ENCODE data around the gene TMBIM6. TPM values are rescaled to one million over a fixed set of nuclear protein-coding genes. Genes with fewer than 3 reads are reported as not detected.
A peak's percentile ranks its signal among the peaks of the same experiment; 100 is the strongest.

Gene TMBIM6
- total RNA-seq, 2 experiments from 2014 or later = 120 to 170 TPM

- CTCF ChIA-PET (ENCODE audit: unreplicated experiment) = interaction anchor here (1.0 kb wide), 2 partner anchors 53 to 62 kb away, joined by 3 read pairs; no protein-coding TSS in a partner anchor
- POLR2A ChIA-PET = interaction anchor here (1.0 to 1.4 kb wide), 3 partner anchors 10 to 34 kb away, joined by 3 to 5 read pairs (median 4); partner anchors contain the start of gene TMBIM6
Measured at GRCh38 chr12:49707128-49707811, 34.1 kb upstream of the TMBIM6 start, which contains the start of gene FMNL3. Gene FMNL3, minus strand, starts transcription at chr12:49707405. Its CDS starts 225 bp downstream, at chr12:49707180.

GRCh38 chr12:49707812-49708147 lies 33.6 kb upstream of the TMBIM6 start:
- Histone ChIP-seq H3K4me3 (ENCODE audit: low read depth, low read length, poor library complexity, severe bottlenecking) (peak overlapping the region; percentile 90), H3K4me2 (ENCODE audit: low read length) (no peak overlapping the region), H3K4me1 (ENCODE audit: insufficient read depth, low read length, poor library complexity, severe bottlenecking) (peaks cover 35% of the 10 kb centered on the region), H3K27ac (ENCODE audit: low read depth, low read length, poor library complexity, severe bottlenecking) (no peak overlapping the region), H3K36me3 (ENCODE audit: insufficient read depth, low read length) (no peaks in the 10 kb centered on the region), H4K20me1 (ENCODE audit: insufficient read depth, low read length) (peaks cover 10% of the 10 kb centered on the region; the same call in 1 of the 2 replicates), H3K9me2 (ENCODE audit: insufficient read depth, low read length) (no peaks in the 10 kb centered on the region), H3K79me2 (ENCODE audit: insufficient read depth, low read depth, low read length) (peaks cover 34% of the 10 kb centered on the region; the same call in 1 of the 2 replicates), H2AFZ (ENCODE audit: low read length) (no peak overlapping the region), H3K9me3 (ENCODE audit: low read length) (no peaks in the 10 kb centered on the region)
- intact Hi-C loops (cut with micrococcal nuclease; ENCODE audit: unreplicated experiment) = loop anchor here (1.0 to 2.0 kb wide), 3 partner anchors 44 to 71 kb away; no protein-coding TSS in a partner anchor
- ChIA-PET CTCF (ENCODE audit: unreplicated experiment) (interaction anchor here (2.6 kb wide), 1 partner anchor 64 kb away, joined by 14 read pairs; no protein-coding TSS in a partner anchor), POLR2A (no interaction called here)
- no peak for DNase-seq (ENCODE audit: low spot score)
- BruUV-seq (replicated peaks) = no TSS peak
- TF ChIP-seq EZH2phosphoT487 (IDR thresholded peaks at IDR 0.05; ENCODE audit: borderline replicate concordance, low read depth, low read length) (no peak), CTCF (conservative IDR thresholded peaks at IDR 0.05; ENCODE audit: low read length) (no peak)

More at GRCh38 chr12:49707128-49707811, 34.1 kb upstream of the TMBIM6 start, which contains the start of gene FMNL3:
- peak; percentile 98 for DNase-seq (ENCODE audit: low spot score)
- Histone ChIP-seq H3K27ac (ENCODE audit: low read depth, low read length, poor library complexity, severe bottlenecking) (peak within 1 kb of the TSS; percentile 50), H4K20me1 (ENCODE audit: insufficient read depth, low read length) (peaks cover 10% of the 10 kb centered on the region; the same call in 1 of the 2 replicates), H3K4me3 (ENCODE audit: low read depth, low read length, poor library complexity, severe bottlenecking) (peak within 1 kb of the TSS; percentile 90), H3K79me2 (ENCODE audit: insufficient read depth, low read depth, low read length) (peaks cover 39% of the 10 kb centered on the region; the same call in 1 of the 2 replicates), H3K4me2 (ENCODE audit: low read length) (peak within 1 kb of the TSS; percentile 95), H3K9me2 (ENCODE audit: insufficient read depth, low read length) (no peaks in the 10 kb centered on the region), H2AFZ (ENCODE audit: low read length) (peak within 1 kb of the TSS; percentile 51; the same call in 1 of the 2 replicates), H3K36me3 (ENCODE audit: insufficient read depth, low read length) (no peaks in the 10 kb centered on the region), H3K9me3 (ENCODE audit: low read length) (no peaks in the 10 kb centered on the region), H3K4me1 (ENCODE audit: insufficient read depth, low read length, poor library complexity, severe bottlenecking) (peaks cover 40% of the 10 kb centered on the region)
- intact Hi-C loops (cut with micrococcal nuclease; ENCODE audit: unreplicated experiment) = loop anchor here (1.0 to 2.0 kb wide), 3 partner anchors 44 to 70 kb away; no protein-coding TSS in a partner anchor
- no TSS peak for BruUV-seq (replicated peaks)
- TF ChIP-seq CTCF (conservative IDR thresholded peaks at IDR 0.05; ENCODE audit: low read length) (peak; percentile 97), EZH2phosphoT487 (IDR thresholded peaks at IDR 0.05; ENCODE audit: borderline replicate concordance, low read depth, low read length) (no peak)

Data from OCI-LY7 (cell line).